AG04450 (cell line): ENCODE results near the gene DCST2. TPM values are rescaled to one million over a fixed set of nuclear protein-coding genes. Genes with fewer than 3 reads are reported as not detected.

Source experiments
- CTCF ChIA-PET: fragments of 300-600, 350-600 bp; formaldehyde crosslinking; extraction: SDS; loops from one replicate; lab custom pipeline; 2022; ENCODE audit warnings: antibody characterized with exemption, inconsistent platforms; lab: Charles Lee
- POLR2A ChIA-PET: fragments of 350-600 bp; formaldehyde crosslinking; extraction: SDS; loops from one replicate; lab custom pipeline; 2021; ENCODE audit warnings: antibody characterized with exemption, inconsistent platforms; lab: Yijun Ruan, JAX
- DNase-seq: peaks from one replicate; pipeline ENCODE4 v3.0.0-alpha.2; 2011; ENCODE audit warnings: low read depth, low spot score
- H3K27ac ChIP-seq: one replicate; pipeline ENCODE4 v1.5.1; 2012; ENCODE audit warnings: low read depth, low read length, control low read depth
- H3K27me3 ChIP-seq: one replicate; pipeline ENCODE4 v1.6.0; 2012; ENCODE audit warnings: low read length; ENCODE audit not compliant: control insufficient read depth, insufficient read depth
- H3K4me3 ChIP-seq: 2 replicates; pipeline ENCODE4 v1.5.1; 2011; ENCODE audit warnings: mild to moderate bottlenecking, low read depth, low read length, control low read depth
- H3K9me3 ChIP-seq: 2 replicates; pipeline ENCODE4 v1.5.1; 2012; ENCODE audit warnings: low read length; ENCODE audit not compliant: control insufficient read depth, insufficient read depth
- CTCF ChIP-seq: IDR thresholded peaks from 2 replicates; pipeline ENCODE4 v1.5.1; 2011; ENCODE audit warnings: low read depth, low read length, control low read depth, inconsistent platforms
- polyA plus RNA-seq: library from polyadenylated mRNA; depleted of rRNA; stranded (reverse); fragments of >200 nt; gene quantifications from 2 replicates; pipeline ENCODE4 v1.2.3, GENCODE V29; 2011

Gene DCST2
- polyA plus RNA-seq, 1 experiment = 0.07 TPM

DNA sequence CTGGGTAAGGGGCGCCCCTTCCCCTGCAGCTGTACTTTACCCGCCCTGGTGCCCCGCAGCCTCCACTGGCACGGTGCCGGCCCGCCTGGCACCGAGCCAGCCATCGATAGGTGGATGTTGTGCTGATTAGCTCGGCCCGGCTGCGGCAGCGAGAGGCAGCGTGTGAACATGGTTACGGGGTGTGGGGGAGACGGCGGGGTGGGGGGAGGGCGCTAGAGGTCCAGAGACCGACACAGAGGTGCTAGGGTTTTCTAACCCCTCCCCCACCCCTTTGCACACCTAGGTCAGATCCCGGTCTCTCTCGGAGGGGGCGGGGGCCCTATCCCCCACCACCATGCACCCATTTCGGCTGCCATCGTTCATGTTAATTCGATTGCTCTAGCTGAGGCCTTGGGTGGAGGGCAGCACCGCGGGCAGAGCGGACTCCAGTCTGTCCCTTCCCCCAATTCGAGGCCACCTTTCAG lies 36.6 kb upstream of the DCST2 start:
- no peak for DNase-seq
- POLR2A ChIA-PET = no interaction called here
- Histone ChIP-seq H3K27me3 (peaks cover 12% of the 10 kb centered on the region), H3K4me3 (no peak overlapping the region; the same call in 1 of the 2 replicates), H3K27ac (no peak overlapping the region), H3K9me3 (no peaks in the 10 kb centered on the region)
- CTCF ChIA-PET = interaction anchor here (1.0 to 3.2 kb wide), 3 partner anchors 15 to 53 kb away, joined by 4 to 9 read pairs (median 6); no protein-coding TSS in a partner anchor
- no peak for TF ChIP-seq CTCF

GRCh38 chr1:155069551-155070157 lies 36.1 kb upstream of the DCST2 start:
- ChIA-PET CTCF (interaction anchor here (3.2 kb wide), 1 partner anchor 52 kb away, joined by 9 read pairs; no protein-coding TSS in a partner anchor), POLR2A (no interaction called here)
- TF ChIP-seq CTCF = no peak
- Histone ChIP-seq H3K27ac (no peak overlapping the region), H3K27me3 (peaks cover 7% of the 10 kb centered on the region), H3K4me3 (no peak overlapping the region), H3K9me3 (no peaks in the 10 kb centered on the region)
- no peak for DNase-seq

DNA sequence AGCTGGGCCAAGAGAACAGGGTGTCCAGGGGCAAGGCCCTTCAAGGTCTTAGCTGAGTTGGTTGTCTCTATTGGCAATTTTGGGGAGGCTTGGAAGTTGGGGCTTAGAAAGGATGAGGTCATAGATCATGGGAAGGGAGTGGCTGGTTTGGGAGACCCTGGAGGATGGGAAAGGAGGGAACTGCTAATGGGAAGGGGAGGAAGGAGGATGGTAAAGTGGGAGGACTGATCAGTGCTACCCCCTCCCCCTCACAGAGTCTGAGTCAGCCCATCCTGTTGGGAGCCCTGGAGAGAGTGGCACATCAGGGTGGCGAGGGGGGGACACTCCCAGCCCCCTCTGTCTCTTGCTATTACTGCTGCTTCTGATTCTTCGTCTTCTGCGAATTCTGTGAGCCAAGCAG lies 35.0 kb upstream of the DCST2 start:
- DNase-seq = no peak
- ChIA-PET CTCF (interaction anchor here (0.9 to 3.2 kb wide), 4 partner anchors 17 to 73 kb away, joined by 3 to 9 read pairs (median 7); no protein-coding TSS in a partner anchor), POLR2A (no interaction called here)
- Histone ChIP-seq H3K9me3 (no peaks in the 10 kb centered on the region), H3K27ac (no peak overlapping the region), H3K27me3 (peaks cover 3% of the 10 kb centered on the region), H3K4me3 (no peak overlapping the region)
- no peak for TF ChIP-seq CTCF

DNA sequence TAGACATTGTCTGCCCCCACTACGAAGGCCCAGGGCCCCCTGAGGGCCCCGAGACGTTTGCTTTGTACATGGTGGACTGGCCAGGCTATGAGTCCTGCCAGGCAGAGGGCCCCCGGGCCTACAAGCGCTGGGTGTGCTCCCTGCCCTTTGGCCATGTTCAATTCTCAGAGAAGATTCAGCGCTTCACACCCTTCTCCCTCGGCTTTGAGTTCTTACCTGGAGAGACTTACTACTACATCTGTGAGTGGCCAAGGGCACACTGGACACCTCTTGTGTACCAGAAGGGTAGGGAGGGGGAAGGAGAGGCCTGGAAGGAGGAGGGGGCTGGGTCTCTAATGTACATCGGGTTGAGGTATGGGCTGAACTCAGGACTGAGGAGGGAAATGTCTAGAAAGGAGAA lies 33.2 kb upstream of the DCST2 start:
- no peaks in the 10 kb centered on the region for H3K9me3 ChIP-seq
- no peak overlapping the region for H3K27ac ChIP-seq
- ChIA-PET CTCF (interaction anchor here (1.8 to 2.8 kb wide), 2 partner anchors 18 kb away, joined by 9 to 22 read pairs; no protein-coding TSS in a partner anchor), POLR2A (no interaction called here)
- DNase-seq = no peak
- TF ChIP-seq CTCF = no peak
- no peaks in the 10 kb centered on the region for H3K27me3 ChIP-seq
- no peak overlapping the region for H3K4me3 ChIP-seq

DNA sequence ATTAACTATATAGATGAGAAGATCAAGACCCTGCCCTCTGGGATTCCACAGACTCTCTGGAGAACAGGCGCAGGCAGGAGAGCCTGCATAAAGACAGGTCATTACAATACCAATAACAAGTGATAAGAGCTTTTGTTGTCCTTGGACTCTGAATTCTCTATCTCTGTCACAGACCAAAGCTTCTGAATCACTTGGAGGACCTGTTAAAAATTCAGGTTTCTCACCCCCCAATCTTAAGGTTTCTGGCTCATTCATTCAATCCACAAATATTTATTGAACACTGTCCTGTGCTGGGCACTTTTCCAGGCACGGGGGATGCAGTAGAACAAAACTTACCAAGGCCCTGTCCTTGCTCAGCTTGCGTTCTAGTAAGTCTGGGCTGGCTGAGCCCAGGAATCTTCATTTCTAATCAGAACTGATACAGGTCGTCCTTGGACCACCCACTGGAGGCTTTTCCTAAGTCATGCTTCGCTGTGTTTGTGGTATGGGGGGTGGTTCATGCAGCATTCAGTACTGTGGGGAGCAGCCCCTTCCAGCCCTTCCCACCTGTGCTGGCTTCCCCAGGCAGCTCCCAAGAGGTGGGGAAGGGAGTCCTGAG lies 31.4 kb upstream of the DCST2 start:
- TF ChIP-seq CTCF = no peak
- Histone ChIP-seq H3K9me3 (no peaks in the 10 kb centered on the region), H3K4me3 (peak overlapping the region; percentile 96), H3K27ac (no peak overlapping the region), H3K27me3 (no peaks in the 10 kb centered on the region)
- DNase-seq = no peak
- POLR2A ChIA-PET = interaction anchor here (0.7 kb wide), 1 partner anchor 92 kb away, joined by 4 read pairs; no protein-coding TSS in a partner anchor
- CTCF ChIA-PET = interaction anchor here (1.0 to 2.8 kb wide), 3 partner anchors 14 to 108 kb away, joined by 3 to 22 read pairs (median 9); partner anchors contain the start of genes ADAM15 and KRTCAP2
